ACHN (cell line): ENCODE results near the gene LRRN4CL.
"Not testable (repeated sequence)": the region's sequence is repeated elsewhere in the genome, so short reads cannot be mapped to it uniquely, and the experiment has no call there.

ENCODE experiments used
- DNase-seq: peaks from one replicate; pipeline ENCODE4 v3.0.0-alpha.2; 2015
- in situ Hi-C: cut with HindIII; loops from 2 replicates; pipeline ENCODE4 v1.10.0; 2017; ENCODE audit warnings: low sequenced_read_pairs, low pct_ligation_motif_present, low pct_unique_long_range_greater_than_20kb

Gene LRRN4CL

DNA sequence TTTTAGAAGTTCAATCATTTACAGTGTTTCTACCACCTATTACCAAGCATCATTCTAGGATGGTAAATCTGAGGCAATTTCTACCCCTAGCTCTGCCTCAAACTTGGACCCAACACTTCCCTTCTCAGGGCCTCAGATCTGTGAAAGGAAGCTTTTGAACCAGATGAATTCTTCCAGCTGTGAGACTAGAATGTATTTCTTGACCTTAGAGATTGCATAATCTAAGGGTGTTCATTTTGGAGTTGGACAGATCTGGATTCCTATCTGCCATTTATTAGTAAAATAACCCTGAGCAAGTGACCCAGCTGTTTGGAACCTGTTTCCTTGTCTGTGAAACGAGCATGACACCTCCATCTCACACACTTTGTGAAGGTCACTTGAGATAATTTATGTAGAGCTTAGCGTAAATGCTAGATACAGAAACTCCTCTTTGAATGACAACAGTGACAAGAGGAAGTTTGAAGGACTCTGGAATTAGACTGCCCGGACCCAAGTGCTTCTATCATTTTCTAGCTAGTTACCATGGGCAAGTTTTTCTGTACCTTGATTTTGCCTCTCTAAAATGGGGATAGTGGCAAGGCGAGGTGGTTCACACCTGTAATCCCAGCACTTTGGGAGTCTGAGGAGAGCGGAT is 32.4 kb downstream of the LRRN4CL start:
- DNase-seq: no peak
- in situ Hi-C loops: no loop called here

GRCh38 chr11:62654297-62654696 is 35.0 kb downstream of the LRRN4CL start:
- no peak for DNase-seq
- in situ Hi-C loops: no loop called here

DNA sequence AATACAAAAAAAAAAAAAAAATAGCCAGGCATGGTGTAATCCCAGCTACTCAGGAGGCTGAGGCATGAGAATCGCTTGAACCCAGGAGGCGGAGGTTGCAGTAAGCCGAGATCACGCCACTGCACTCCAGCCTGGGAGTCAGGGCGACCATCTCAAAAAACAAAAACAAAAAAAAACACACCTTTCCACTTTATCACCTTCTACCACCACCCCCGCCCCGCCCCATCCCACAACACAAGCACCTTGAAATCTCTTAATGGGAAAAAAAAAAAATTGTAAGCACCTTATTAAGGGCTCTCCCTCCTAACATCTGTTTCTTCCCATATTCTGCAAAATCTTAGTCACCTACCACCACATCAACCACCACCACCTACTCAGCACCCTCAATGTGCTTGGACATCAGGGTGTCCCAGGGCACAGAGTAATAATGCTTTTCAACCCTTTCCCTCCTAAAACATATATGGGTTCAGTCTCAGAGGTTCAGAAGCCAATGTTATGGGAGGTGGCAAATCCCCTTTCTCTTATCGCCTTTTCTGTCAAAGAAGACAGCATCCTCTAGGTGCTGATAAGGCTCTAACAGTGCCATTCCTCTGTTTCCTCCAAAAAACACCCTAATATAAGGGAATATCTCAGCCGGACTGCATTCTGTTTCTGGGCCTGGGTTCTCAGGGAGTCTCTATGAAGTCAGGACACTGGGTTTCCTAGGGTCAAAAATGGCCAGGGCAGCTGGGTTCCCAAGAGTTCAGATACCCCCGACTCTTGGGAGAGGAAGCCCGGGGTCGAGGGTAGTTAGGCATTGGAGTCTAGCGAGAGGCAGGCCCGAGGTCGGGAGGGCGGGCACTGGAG is 36.9 kb downstream of the LRRN4CL start:
- no peak for DNase-seq
- in situ Hi-C loops: no loop called here

DNA sequence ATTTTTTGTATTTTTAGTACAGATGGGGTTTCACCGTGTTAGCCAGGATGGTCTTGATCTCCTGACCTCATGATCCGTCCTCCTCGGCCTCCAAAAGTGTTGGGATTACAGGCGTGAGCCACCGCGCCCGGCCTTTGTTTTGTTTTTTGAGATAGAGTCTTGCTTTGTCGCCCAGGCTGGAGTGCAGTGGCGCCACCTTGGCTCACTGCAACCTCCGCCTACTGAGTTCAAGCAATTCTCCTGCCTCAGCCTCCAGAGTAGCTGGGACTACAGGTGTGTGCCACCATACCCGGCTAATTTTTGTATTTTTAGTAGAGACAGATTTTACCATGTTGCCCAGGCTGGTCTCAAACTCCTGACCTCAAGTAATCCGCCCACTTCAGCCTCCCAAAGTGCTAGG is 39.0 kb downstream of the LRRN4CL start:
- DNase-seq, in situ Hi-C loops: not testable (repeated sequence)

DNA sequence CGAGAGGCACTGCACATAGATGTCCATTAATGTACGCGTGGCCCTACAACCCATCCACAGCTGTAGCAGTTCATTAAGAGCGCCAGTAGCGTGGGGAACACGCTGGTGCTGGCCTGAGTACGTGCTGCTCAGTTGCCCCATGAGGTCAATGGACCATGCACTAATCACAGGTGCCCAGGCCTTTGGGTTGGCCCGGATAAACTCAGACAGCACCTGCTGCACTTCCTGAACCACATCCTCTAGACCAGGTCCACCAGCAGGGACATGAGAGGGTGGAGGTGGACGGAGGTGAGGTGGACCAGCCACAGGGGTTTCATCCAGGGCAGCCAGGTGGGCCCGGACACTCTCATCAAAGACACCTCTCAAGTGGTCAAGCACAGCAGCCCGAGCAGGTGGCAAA is 39.8 kb downstream of the LRRN4CL start:
- in situ Hi-C loops: no loop called here
- no peak for DNase-seq

- in situ Hi-C loops: no loop called here
- no peak for DNase-seq
These were observed 40.4 kb downstream of the LRRN4CL start for GRCh38 chr11:62648967-62649364.

DNA sequence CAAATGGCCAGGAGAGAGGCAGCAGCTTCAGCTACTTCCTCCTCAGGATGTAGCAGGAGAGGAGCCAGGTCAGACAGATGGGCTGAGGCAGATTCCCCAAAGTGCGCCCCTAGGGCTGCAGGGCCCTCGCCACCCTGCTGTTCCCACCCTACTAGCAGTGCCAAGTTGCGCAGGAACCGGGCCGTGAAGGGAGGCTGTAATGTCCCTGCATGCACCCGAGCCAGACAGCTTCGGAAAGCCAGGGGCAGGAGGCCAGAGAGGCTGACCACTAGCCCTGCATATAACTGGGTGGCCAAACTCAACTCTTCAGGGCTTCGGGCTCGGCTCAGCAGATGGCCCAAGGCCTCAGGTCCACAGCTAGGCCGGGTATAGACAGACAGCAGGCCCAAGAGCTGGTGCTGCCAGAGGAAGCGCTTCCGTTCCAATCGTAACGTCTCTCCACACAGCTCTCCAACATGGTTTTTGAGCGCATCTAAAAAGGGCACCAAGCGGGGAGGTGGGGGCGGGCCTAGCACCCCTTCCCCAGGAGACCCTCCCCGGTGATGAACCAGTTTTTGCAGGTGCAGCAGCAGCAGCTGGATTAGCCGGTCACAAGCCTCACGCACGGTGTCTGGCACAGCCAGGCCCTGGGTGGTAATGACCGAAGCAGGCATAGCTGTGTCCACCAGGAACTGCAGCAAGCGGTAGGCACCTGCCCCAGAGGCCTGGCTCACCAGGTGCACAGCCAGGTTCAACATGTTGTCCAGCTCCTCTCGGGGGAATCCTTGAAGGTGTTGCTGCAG is 41.0 kb downstream of the LRRN4CL start:
- no peak for DNase-seq
- in situ Hi-C loops: no loop called here

GRCh38 chr11:62647609-62648005 is 41.7 kb downstream of the LRRN4CL start:
- in situ Hi-C loops: no loop called here

GRCh38 chr11:62646825-62647608 is 42.3 kb downstream of the LRRN4CL start:
- in situ Hi-C loops: no loop called here
- no peak for DNase-seq

More at GRCh38 chr11:62647609-62648005, 41.7 kb downstream of the LRRN4CL start:
- no peak for DNase-seq

GRCh38 chr11:62645946-62646824 is 43.1 kb downstream of the LRRN4CL start, which contains the start of gene GANAB:
TSS of gene GANAB (minus strand) at chr11:62646613. CDS start at chr11:62646599, 14 bp downstream.
- peak; percentile 95 for DNase-seq
- in situ Hi-C loops: no loop called here

DNA sequence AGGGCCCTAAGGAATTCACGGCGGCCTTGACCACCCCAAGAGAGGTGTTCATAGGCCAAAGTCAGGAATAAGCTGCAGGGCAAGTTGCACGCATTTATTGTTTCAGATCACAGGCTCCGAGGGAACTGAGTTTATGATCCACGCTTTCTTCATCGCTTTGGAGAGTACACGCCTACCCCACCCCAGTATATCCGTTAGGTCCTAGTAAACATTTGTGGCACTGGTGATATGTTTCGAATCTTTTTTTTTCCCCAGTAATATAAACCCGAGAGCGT is 43.7 kb downstream of the LRRN4CL start:
- in situ Hi-C loops: no loop called here
- DNase-seq: no peak

- no peak for DNase-seq
- in situ Hi-C loops: no loop called here
These were observed 45.1 kb downstream of the LRRN4CL start for GRCh38 chr11:62644220-62644619.
